A673 (cell line): ENCODE data around the gene NOL12.

Experiments used
- EZH2 ChIP-seq: fragments of 200-600 bp; sonication (generic); IDR thresholded peaks from 2 replicates; pipeline ENCODE4 v1.6.1; 2017; ENCODE audit warnings: borderline replicate concordance, low read depth, mild to moderate bottlenecking, mixed read lengths, antibody characterized with exemption, low read length; ENCODE audit not compliant: poor library complexity, severe bottlenecking
- TF ChIP-seq, protein P1 (sequence below): fragments of 300-800, 200-600 bp; sonication (generic); conservative IDR thresholded peaks from 2 replicates; pipeline ENCODE4 v1.5.1; 2017; ENCODE audit warnings: low read depth, mild to moderate bottlenecking, antibody characterized with exemption, low read length, moderate library complexity, mixed read lengths

DNA sequence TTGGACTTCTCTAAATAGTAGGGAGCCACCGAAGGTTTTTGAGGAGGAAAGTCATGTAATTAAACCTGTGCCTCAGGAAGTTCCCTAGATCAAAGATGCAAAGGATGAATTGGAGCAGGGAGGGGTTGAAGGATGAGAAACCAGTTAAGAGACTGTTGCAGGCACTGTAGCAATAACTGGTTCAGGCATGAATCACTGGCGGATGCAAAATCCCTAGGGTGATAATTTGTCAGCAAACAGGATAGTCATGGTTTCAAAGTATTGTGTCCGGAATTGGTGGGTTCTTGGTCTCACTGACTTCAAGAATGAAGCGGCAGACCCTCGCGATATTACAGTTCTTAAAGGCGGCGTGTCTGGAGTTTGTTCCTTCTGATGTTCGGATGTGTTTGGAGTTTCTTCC, 30.6 kb downstream of the NOL12 start:
- TF ChIP-seq EZH2, result no peak
- TF ChIP-seq, protein P1, sequence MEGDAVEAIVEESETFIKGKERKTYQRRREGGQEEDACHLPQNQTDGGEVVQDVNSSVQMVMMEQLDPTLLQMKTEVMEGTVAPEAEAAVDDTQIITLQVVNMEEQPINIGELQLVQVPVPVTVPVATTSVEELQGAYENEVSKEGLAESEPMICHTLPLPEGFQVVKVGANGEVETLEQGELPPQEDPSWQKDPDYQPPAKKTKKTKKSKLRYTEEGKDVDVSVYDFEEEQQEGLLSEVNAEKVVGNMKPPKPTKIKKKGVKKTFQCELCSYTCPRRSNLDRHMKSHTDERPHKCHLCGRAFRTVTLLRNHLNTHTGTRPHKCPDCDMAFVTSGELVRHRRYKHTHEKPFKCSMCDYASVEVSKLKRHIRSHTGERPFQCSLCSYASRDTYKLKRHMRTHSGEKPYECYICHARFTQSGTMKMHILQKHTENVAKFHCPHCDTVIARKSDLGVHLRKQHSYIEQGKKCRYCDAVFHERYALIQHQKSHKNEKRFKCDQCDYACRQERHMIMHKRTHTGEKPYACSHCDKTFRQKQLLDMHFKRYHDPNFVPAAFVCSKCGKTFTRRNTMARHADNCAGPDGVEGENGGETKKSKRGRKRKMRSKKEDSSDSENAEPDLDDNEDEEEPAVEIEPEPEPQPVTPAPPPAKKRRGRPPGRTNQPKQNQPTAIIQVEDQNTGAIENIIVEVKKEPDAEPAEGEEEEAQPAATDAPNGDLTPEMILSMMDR, result no peak
